GM20000 (cell line): ENCODE results near the gene TRIM69.

Source experiments
- DNase-seq: peaks from one replicate; pipeline ENCODE4 v3.0.0; 2012; ENCODE audit warnings: low spot score
- TF ChIP-seq, protein P1 (sequence below): IDR thresholded peaks from 2 replicates; pipeline ENCODE4 v1.5.1; 2012; ENCODE audit warnings: mild to moderate bottlenecking, control low read depth; ENCODE audit errors: extremely low read depth, missing control alignments

The TRIM69 gene

DNA sequence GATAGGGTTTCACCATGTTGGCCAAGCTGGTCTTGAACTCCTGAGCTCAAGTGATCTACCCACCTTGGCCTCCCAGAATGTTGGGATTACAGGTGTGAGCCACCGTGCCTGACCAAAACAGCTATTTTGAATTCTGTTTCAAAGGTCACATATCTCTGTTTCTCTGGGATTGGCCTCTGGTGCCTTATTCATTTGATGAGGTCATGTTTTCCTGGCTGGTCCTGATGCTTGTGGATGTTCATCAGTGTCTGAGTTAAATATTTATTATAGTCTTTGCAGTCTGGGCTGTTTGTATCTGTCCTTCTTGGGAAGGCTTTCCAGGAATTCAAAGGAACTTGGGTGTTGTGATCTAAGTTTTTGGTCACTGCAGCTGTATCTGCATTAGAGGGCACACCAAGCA is 30.3 kb upstream of the TRIM69 start:
- TF ChIP-seq, protein P1, sequence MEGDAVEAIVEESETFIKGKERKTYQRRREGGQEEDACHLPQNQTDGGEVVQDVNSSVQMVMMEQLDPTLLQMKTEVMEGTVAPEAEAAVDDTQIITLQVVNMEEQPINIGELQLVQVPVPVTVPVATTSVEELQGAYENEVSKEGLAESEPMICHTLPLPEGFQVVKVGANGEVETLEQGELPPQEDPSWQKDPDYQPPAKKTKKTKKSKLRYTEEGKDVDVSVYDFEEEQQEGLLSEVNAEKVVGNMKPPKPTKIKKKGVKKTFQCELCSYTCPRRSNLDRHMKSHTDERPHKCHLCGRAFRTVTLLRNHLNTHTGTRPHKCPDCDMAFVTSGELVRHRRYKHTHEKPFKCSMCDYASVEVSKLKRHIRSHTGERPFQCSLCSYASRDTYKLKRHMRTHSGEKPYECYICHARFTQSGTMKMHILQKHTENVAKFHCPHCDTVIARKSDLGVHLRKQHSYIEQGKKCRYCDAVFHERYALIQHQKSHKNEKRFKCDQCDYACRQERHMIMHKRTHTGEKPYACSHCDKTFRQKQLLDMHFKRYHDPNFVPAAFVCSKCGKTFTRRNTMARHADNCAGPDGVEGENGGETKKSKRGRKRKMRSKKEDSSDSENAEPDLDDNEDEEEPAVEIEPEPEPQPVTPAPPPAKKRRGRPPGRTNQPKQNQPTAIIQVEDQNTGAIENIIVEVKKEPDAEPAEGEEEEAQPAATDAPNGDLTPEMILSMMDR: no peak
- DNase-seq: no peak

DNA sequence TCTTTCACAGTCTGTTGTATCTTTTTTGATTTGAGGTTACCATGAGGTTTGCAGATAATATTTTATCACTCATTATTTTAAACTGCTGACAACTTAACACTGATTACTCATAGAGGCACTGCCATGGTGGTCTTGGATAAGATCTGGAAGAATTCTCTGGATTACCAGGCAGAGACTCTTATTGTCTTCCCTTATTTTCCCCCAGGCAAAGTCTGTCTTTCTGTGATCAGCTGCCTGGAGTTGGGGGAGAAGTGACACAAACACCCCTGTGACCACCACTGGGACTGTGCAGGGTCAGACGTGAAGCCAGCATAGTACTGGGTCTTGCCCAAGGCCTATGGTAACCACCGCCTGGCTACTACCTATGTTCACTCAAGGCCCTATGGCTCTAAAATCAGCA is 29.9 kb upstream of the TRIM69 start:
- TF ChIP-seq, protein P1: no peak
- no peak for DNase-seq

- TF ChIP-seq, protein P1: no peak
- DNase-seq: no peak
Measured at GRCh38 chr15:44706946-44707636, 29.2 kb upstream of the TRIM69 start.

GRCh38 chr15:44710236-44711095 is 25.9 kb upstream of the TRIM69 start:
- TF ChIP-seq, protein P1: peak; percentile 31
- peak; percentile 45 for DNase-seq

GRCh38 chr15:44711096-44711742 is 25.1 kb upstream of the TRIM69 start, which contains the start of the genes B2M and PATL2:
B2M (plus strand) TSS chr15:44711517; CDS start chr15:44711547, 30 bp downstream.
PATL2 (minus strand) TSS chr15:44711323; CDS start chr15:44676490, 34,833 bp downstream.
- peak; percentile 90 for DNase-seq
- TF ChIP-seq, protein P1: no peak

GRCh38 chr15:44711743-44712345 is 24.5 kb upstream of the TRIM69 start:
- TF ChIP-seq, protein P1: no peak
- DNase-seq: no peak
